GM12878 (cell line): ENCODE data around the gene RARA. TPM values are rescaled to one million over a fixed set of nuclear protein-coding genes. Genes with fewer than 3 reads are reported as not detected.

Experiments used
- ATAC-seq: fragments of 200-7000 bp; cut with Tn5 transposase; 3 replicates; pipeline ENCODE4 v1.9.1; 2020; ENCODE audit warnings: mild to moderate bottlenecking, moderate library complexity
- BruUV-seq: library from RNA; stranded (reverse); fragments of 400-500 nt; replicated peaks from 2 replicates; lab custom pipeline; 2021; lab: Mats Ljungman, UMichigan
- CTCF ChIA-PET: fragments of 300-600 bp; sonication (Branson Sonifier 250); formaldehyde crosslinking; extraction: SDS; loops from one replicate; lab custom pipeline; 2021; ENCODE audit warnings: inconsistent platforms; lab: Yijun Ruan, JAX
- POLR2A ChIA-PET: fragments of 350-600 bp; formaldehyde crosslinking; extraction: SDS; loops from one replicate; lab custom pipeline; 2021; ENCODE audit warnings: inconsistent platforms; lab: Charles Lee
- RAD21 ChIA-PET: fragments of 300-600 bp; sonication (Branson Sonifier 250); formaldehyde crosslinking; loops from one replicate; lab custom pipeline; 2023; ENCODE audit warnings: antibody characterized with exemption; ENCODE audit not compliant: unreplicated experiment; lab: Charles Lee
- SMC1A ChIA-PET: fragments of 300-600 bp; sonication (Branson Sonifier 250); formaldehyde crosslinking; loops from one replicate; lab custom pipeline; 2023; ENCODE audit not compliant: unreplicated experiment, uncharacterized antibody; lab: Charles Lee
- DNase-seq: peaks from one replicate; pipeline ENCODE4 v3.0.0-alpha.2; 2011; ENCODE audit warnings: low read depth, low spot score
- FAIRE-seq: peaks from 3 replicates; lab custom pipeline; 2011; peaks lifted over from hg19 to GRCh38; lab: Jason Lieb, UNC
- H2AFZ ChIP-seq: 2 replicates; pipeline ENCODE4 v1.6.0; 2011; ENCODE audit warnings: low read depth, low read length, control low read depth; ENCODE audit not compliant: control insufficient read depth
- H3K27ac ChIP-seq: 2 replicates; pipeline ENCODE4 v1.5.1; 2011; ENCODE audit warnings: control low read depth; ENCODE audit not compliant: control insufficient read depth, insufficient read depth
- H3K27me3 ChIP-seq, 2 experiments: replicated peaks in 1 of 2; 2 replicates each; pipeline versions ENCODE4 v1.6.0 to v1.6.1; 2011; ENCODE audit warnings: low read length in 1 of 2; ENCODE audit not compliant: control insufficient read depth in 2 of 2, insufficient read depth in 2 of 2
- H3K36me3 ChIP-seq, 2 experiments: 2 replicates each; pipeline ENCODE4 v1.5.1; 2011; ENCODE audit warnings: low read length in 1 of 2; ENCODE audit not compliant: control insufficient read depth in 2 of 2, insufficient read depth in 2 of 2
- H3K4me1 ChIP-seq: 2 replicates; pipeline ENCODE4 v1.6.1; 2011; ENCODE audit warnings: mild to moderate bottlenecking, low read length, moderate library complexity, mixed read lengths; ENCODE audit not compliant: control insufficient read depth, insufficient read depth
- H3K4me2 ChIP-seq: 2 replicates; pipeline ENCODE4 v1.6.0; 2011; ENCODE audit warnings: control low read depth; ENCODE audit not compliant: control insufficient read depth, insufficient read depth
- H3K4me3 ChIP-seq: fragments of 200-600 bp; sonication (generic); 2 replicates; pipeline ENCODE4 v1.5.1; 2016
- H3K79me2 ChIP-seq: 2 replicates; pipeline ENCODE4 v1.6.0; 2011; ENCODE audit warnings: low read length; ENCODE audit not compliant: control insufficient read depth, insufficient read depth
- H3K9ac ChIP-seq: 2 replicates; pipeline ENCODE4 v1.8.0; 2011; ENCODE audit warnings: low read length, control low read depth, mixed read lengths; ENCODE audit not compliant: control insufficient read depth, insufficient read depth
- H3K9me3 ChIP-seq: replicated peaks from 3 replicates; pipeline ENCODE4 v1.5.1; 2011; ENCODE audit warnings: mild to moderate bottlenecking, low read length; ENCODE audit not compliant: control insufficient read depth, insufficient read depth
- H4K20me1 ChIP-seq: 2 replicates; pipeline ENCODE4 v1.6.0; 2011; ENCODE audit not compliant: control insufficient read depth, insufficient read depth
- EGR1 ChIP-seq, 2 experiments: IDR thresholded peaks; 1 replicate in 1 of 2; 2 replicates in 1 of 2; pipeline ENCODE4 v1.6.1; 2011 to 2012; ENCODE audit warnings: low read depth in 2 of 2, low read length in 2 of 2, borderline replicate concordance in 1 of 2, mild to moderate bottlenecking in 1 of 2, moderate library complexity in 1 of 2
- FOXM1 ChIP-seq: IDR thresholded peaks from 2 replicates; pipeline ENCODE4 v1.6.1; 2012; ENCODE audit warnings: low read depth, mild to moderate bottlenecking, inconsistent platforms, low read length, moderate library complexity
- HDAC6 ChIP-seq: fragments of 200-600 bp; sonication (generic); IDR thresholded peaks from one replicate; pipeline ENCODE4 v1.8.0; 2017; ENCODE audit warnings: antibody characterized with exemption; ENCODE audit not compliant: unreplicated experiment
- WGBS: methylation state at CpG from one replicate; pipeline ENCODE4 v1.1.6; 2016; ENCODE audit warnings: low lambda C conversion rate; ENCODE audit not compliant: insufficient replicate concordance, insufficient coverage; ENCODE audit errors: missing lambda C conversion rate; 5-methylcytosine and 5-hydroxymethylcytosine counted together
- in situ Hi-C: fragments of 300-500 bp; cut with MboI; formaldehyde crosslinking; loops from 9 replicates; pipeline ENCODE4 v1.14.3; 2018; ENCODE audit warnings: mixed read lengths
- intact Hi-C: fragments of 100-400 bp; cut with micrococcal nuclease; formaldehyde crosslinking; loops from one replicate; pipeline ENCODE4 v1.14.2; 2022; ENCODE audit not compliant: unreplicated experiment
- polyA plus RNA-seq, 11 experiments: library from polyadenylated mRNA; depleted of rRNA in 4 of 11; unstranded in 6 of 11; stranded (reverse) in 5 of 11; fragments of >200 nt; fragmentation: Nextera tagmentation in 4 of 11; fragmentation: Illumina TruSeq in 1 of 11; extraction: Ambion mirVana in 4 of 11; extraction: Trizol in 1 of 11; gene quantifications; 1 replicate in 1 of 11; 2 replicates in 10 of 11; pipeline versions ENCODE4 v1.2.1 to v1.2.3, GENCODE V29; 2011 to 2016; ENCODE audit warnings: inconsistent platforms in 2 of 11, missing spikeins in 2 of 11, low read depth in 1 of 11
- total RNA-seq, 4 experiments: library from RNA; depleted of rRNA in 3 of 4; stranded (reverse); fragments of >200 nt in 3 of 4; fragmentation: Illumina TruSeq in 1 of 4; extraction: Trizol in 1 of 4; gene quantifications; 2 replicates each; pipeline versions ENCODE4 v1.2.1 to v1.2.3, GENCODE V29; 2013 to 2021
- TF ChIP-seq, protein P1 (sequence below): fragments of 450-650 bp; IDR thresholded peaks from 2 replicates; pipeline ENCODE4 v1.6.1; 2018; ENCODE audit warnings: borderline replicate concordance, mild to moderate bottlenecking; ENCODE audit not compliant: partially characterized antibody
- TF ChIP-seq, protein P2 (sequence below): fragments of 450-650 bp; formaldehyde crosslinking; IDR thresholded peaks from 2 replicates; pipeline ENCODE4 v1.4.0; 2022; ENCODE audit warnings: mild to moderate bottlenecking, moderate library complexity

Gene RARA
- total and polyA plus RNA-seq, 10 of the 15 experiments (the other 5 are each of a cell fraction or from before 2014, with no cell fraction given) = 0.13 to 33.6 (median 13.6) TPM

DNA sequence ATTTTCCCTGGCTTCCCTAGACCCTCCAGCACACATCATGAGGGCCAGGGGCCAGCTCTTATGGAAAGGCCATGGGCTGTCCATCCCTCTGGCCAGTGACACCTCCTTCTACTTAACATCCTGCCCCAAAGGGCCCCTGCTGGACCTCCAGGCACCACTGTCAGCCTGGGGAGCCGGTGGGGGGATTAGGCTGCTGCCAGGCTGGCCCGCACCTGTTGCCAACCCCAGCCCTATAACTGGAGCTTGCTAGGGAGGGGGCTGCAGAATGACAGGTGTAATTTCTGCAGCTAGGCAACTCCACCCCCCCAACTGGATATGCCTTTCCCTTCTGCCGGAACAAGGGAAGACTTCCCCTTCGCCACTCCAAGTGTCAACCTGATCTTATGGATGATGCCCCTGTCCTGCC is 12.5 kb downstream of the RARA start (continued):
- TF ChIP-seq, protein P1, sequence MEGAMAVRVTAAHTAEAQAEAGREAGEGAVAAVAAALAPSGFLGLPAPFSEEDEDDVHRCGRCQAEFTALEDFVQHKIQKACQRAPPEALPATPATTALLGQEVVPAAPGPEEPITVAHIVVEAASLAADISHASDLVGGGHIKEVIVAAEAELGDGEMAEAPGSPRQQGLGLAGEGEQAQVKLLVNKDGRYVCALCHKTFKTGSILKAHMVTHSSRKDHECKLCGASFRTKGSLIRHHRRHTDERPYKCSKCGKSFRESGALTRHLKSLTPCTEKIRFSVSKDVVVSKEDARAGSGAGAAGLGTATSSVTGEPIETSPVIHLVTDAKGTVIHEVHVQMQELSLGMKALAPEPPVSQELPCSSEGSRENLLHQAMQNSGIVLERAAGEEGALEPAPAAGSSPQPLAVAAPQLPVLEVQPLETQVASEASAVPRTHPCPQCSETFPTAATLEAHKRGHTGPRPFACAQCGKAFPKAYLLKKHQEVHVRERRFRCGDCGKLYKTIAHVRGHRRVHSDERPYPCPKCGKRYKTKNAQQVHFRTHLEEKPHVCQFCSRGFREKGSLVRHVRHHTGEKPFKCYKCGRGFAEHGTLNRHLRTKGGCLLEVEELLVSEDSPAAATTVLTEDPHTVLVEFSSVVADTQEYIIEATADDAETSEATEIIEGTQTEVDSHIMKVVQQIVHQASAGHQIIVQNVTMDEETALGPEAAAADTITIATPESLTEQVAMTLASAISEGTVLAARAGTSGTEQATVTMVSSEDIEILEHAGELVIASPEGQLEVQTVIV = no peak
- TF ChIP-seq, protein P2, sequence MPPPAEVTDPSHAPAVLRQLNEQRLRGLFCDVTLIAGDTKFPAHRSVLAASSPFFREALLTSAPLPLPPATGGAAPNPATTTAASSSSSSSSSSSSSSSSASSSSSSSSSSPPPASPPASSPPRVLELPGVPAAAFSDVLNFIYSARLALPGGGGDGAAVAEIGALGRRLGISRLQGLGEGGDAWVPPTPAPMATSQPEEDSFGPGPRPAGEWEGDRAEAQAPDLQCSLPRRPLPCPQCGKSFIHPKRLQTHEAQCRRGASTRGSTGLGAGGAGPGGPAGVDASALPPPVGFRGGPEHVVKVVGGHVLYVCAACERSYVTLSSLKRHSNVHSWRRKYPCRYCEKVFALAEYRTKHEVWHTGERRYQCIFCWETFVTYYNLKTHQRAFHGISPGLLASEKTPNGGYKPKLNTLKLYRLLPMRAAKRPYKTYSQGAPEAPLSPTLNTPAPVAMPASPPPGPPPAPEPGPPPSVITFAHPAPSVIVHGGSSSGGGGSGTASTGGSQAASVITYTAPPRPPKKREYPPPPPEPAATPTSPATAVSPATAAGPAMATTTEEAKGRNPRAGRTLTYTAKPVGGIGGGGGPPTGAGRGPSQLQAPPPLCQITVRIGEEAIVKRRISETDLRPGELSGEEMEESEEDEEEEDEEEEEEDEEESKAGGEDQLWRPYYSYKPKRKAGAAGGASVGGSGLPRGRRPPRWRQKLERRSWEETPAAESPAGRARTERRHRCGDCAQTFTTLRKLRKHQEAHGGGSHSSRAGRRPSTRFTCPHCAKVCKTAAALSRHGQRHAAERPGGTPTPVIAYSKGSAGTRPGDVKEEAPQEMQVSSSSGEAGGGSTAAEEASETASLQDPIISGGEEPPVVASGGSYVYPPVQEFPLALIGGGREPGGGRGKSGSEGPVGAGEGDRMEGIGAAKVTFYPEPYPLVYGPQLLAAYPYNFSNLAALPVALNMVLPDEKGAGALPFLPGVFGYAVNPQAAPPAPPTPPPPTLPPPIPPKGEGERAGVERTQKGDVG (CRISPR knock-in tag) = no peak
- no peak for TF ChIP-seq FOXM1

DNA sequence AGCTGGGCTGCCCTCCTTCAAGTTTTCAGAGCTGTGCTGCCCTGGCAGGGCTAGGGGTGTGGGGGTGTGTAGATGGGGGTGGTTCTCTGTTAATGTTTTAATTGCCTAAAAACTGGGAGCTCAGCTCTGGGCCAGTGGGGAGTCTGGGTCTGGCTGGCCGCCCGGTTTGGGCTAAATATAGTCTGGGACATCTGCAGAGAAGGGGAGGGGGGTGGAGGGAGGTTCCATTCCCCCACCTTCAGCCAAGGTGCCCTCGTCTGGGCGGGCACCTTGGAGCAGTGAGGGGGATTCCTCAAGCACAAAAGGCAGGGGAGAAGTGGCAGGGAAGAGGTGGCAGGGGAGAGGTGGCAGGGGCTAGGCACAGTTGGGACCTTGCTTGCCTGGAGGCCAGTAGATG is 13.0 kb downstream of the RARA start:
- Histone ChIP-seq H3K4me1 (peaks cover 58% of the 10 kb centered on the region), H4K20me1 (no peaks in the 10 kb centered on the region), H3K4me2 (peak overlapping the region; percentile 100), H3K9ac (peak overlapping the region; percentile 91), H3K79me2 (peaks cover 89% of the 10 kb centered on the region), H3K27me3 (no peaks in the 10 kb centered on the region), H3K9me3 (no peaks in the 10 kb centered on the region), H3K4me3 (peak overlapping the region; percentile 91), H3K27ac (peak overlapping the region; percentile 96), H3K36me3 (no peaks in the 10 kb centered on the region), H2AFZ (no peak overlapping the region)
- WGBS = 2% methylated on average over 4 of the region's 4 CpGs
- FAIRE-seq (no peak), DNase-seq (no peak), ATAC-seq (no peak)
- SMC1A ChIA-PET = interaction anchor here (0.5 to 11.2 kb wide), 4 partner anchors 14 to 79 kb away, joined by 3 to 172 read pairs (median 4); partner anchors contain the start of gene RARA
- RAD21 ChIA-PET = interaction anchor here (1.5 to 12.6 kb wide), 4 partner anchors 12 to 32 kb away, joined by 3 to 156 read pairs (median 21); partner anchors contain the start of gene RARA
- in situ Hi-C loops (loop anchor here (10.0 kb wide), 1 partner anchor 1353 kb away; no protein-coding TSS in a partner anchor), intact Hi-C loops (loop anchor here (5.0 kb wide), 2 partner anchors 35 to 1350 kb away; no protein-coding TSS in a partner anchor)
- no peak for TF ChIP-seq HDAC6
- 0 out of 3 replicates have a peak, but pooled peaks of 1 of the 2 experiments have one; percentile 14 for TF ChIP-seq EGR1 (IDR thresholded peaks at IDR 0.05; ENCODE audit: borderline replicate concordance in 1 of 2, low read depth in 2 of 2, low read length in 2 of 2)
- TSS peak; percentile 81 for BruUV-seq
- POLR2A ChIA-PET = interaction anchor here (0.6 to 7.0 kb wide), 4 partner anchors 11 to 1644 kb away, joined by 3 to 123 read pairs (median 5); partner anchors contain the start of gene RARA
- CTCF ChIA-PET = interaction anchor here (1.3 to 8.4 kb wide), 2 partner anchors 12 to 19 kb away, joined by 5 to 90 read pairs; partner anchors contain the start of gene RARA
